RPMI7951 (cell line): ENCODE measurements around the gene USB1. TPM values are rescaled to one million over a fixed set of nuclear protein-coding genes. Genes with fewer than 3 reads are reported as not detected.

Experiments used
- DNase-seq: peaks from one replicate; pipeline ENCODE4 v3.0.0-alpha.2; 2012; ENCODE audit warnings: low read depth
- total RNA-seq: library from RNA; depleted of rRNA; stranded (reverse); fragments of >200 nt; shearing (Covaris generic); gene quantifications from 2 replicates; pipeline ENCODE4 v1.2.3, GENCODE V29; 2014

Gene USB1
- total RNA-seq, 1 experiment from 2014 or later: 28.6 TPM

- no peak for DNase-seq
Observed at GRCh38 chr16:57995721-57996405, 5.3 kb upstream of the USB1 start.

- DNase-seq: no peak
Observed at GRCh38 chr16:57996406-57997175, 4.6 kb upstream of the USB1 start.

- DNase-seq: no peak
Observed at GRCh38 chr16:57997176-57997527, 4.1 kb upstream of the USB1 start.

GRCh38 chr16:57997528-57998265 is 3.5 kb upstream of the USB1 start:
- no peak for DNase-seq

GRCh38 chr16:57998486-57998885 is 2.7 kb upstream of the USB1 start:
- no peak for DNase-seq

GRCh38 chr16:57998992-57999365 is 2.2 kb upstream of the USB1 start:
- DNase-seq: no peak

GRCh38 chr16:57999366-57999970 is 1.7 kb upstream of the USB1 start:
- no peak for DNase-seq

- no peak for DNase-seq
Observed at GRCh38 chr16:57999971-58000705, 1.1 kb upstream of the USB1 start, which contains the start of gene ZNF319. TSS of gene ZNF319 (minus strand) at chr16:58000672. CDS start at chr16:57998265, 2,407 bp downstream.

GRCh38 chr16:58001781-58002415 is 691 bp downstream of the USB1 start:
- no peak for DNase-seq

- DNase-seq: no peak
Observed at GRCh38 chr16:58002416-58002800, 1.2 kb downstream of the USB1 start.

- no peak for DNase-seq
Observed at GRCh38 chr16:58002936-58003335, 1.7 kb downstream of the USB1 start.

GRCh38 chr16:58004736-58005135 is 3.5 kb downstream of the USB1 start:
- peak; percentile 37 for DNase-seq

- no peak for DNase-seq
Observed at GRCh38 chr16:58009856-58010416, 8.7 kb downstream of the USB1 start.

- DNase-seq: no peak
Observed at GRCh38 chr16:58010886-58011285, 9.7 kb downstream of the USB1 start.

GRCh38 chr16:58011652-58012051 is 10.4 kb downstream of the USB1 start:
- DNase-seq: peak; percentile 79

GRCh38 chr16:58012481-58012880 is 11.3 kb downstream of the USB1 start:
- DNase-seq: no peak

- DNase-seq: no peak
Observed at GRCh38 chr16:58013201-58013956, 12.2 kb downstream of the USB1 start.

GRCh38 chr16:58016840-58017446 is 15.7 kb downstream of the USB1 start:
- no peak for DNase-seq

- DNase-seq: no peak
Observed at GRCh38 chr16:58018803-58019202, 17.6 kb downstream of the USB1 start.
